HEK293T (cell line): ENCODE measurements around the gene MKLN1.
"Not testable (repeated sequence)": the region's sequence is repeated elsewhere in the genome, so short reads cannot be mapped to it uniquely, and the experiment has no call there.

Experiments
- CTCF ChIA-PET: fragments of 350-600 bp; formaldehyde crosslinking; extraction: SDS; loops from one replicate; lab custom pipeline; 2021; ENCODE audit warnings: antibody characterized with exemption, inconsistent platforms; lab: Yijun Ruan, JAX
- POLR2A ChIA-PET: fragments of 350-600 bp; formaldehyde crosslinking; extraction: SDS; loops from one replicate; lab custom pipeline; 2020; ENCODE audit warnings: antibody characterized with exemption, inconsistent platforms; lab: Yijun Ruan, JAX
- DNase-seq: peaks from one replicate; pipeline ENCODE4 v3.0.0; 2012; ENCODE audit warnings: mixed read lengths; ENCODE audit errors: extremely low spot score
- ARNT ChIP-seq: fragments of 450-650 bp; IDR thresholded peaks from 2 replicates; pipeline ENCODE4 v1.6.1; 2017; ENCODE audit warnings: mild to moderate bottlenecking
- BHLHE40 ChIP-seq: fragments of 450-650 bp; IDR thresholded peaks from 2 replicates; pipeline ENCODE4 v1.6.1; 2016; ENCODE audit warnings: mild to moderate bottlenecking, moderate library complexity, borderline replicate concordance
- CTBP1 ChIP-seq: fragments of 450-650 bp; IDR thresholded peaks from 2 replicates; pipeline ENCODE4 v1.6.1; 2016; ENCODE audit warnings: borderline replicate concordance
- ELF4 ChIP-seq: fragments of 450-650 bp; IDR thresholded peaks from 2 replicates; pipeline ENCODE4 v1.6.1; 2017; ENCODE audit warnings: antibody characterized with exemption
- FOXA1 ChIP-seq: fragments of 450-650 bp; IDR thresholded peaks from 2 replicates; pipeline ENCODE4 v1.6.1; 2016; ENCODE audit warnings: mild to moderate bottlenecking
- FOXK2 ChIP-seq: fragments of 450-650 bp; IDR thresholded peaks from 2 replicates; pipeline ENCODE4 v1.6.1; 2016; ENCODE audit warnings: mild to moderate bottlenecking
- FOXM1 ChIP-seq: fragments of 450-650 bp; IDR thresholded peaks from 2 replicates; pipeline ENCODE4 v1.6.1; 2017; ENCODE audit warnings: mild to moderate bottlenecking, borderline replicate concordance
- HDGF ChIP-seq: fragments of 450-650 bp; IDR thresholded peaks from 2 replicates; pipeline ENCODE4 v1.6.1; 2017; ENCODE audit warnings: antibody characterized with exemption, borderline replicate concordance
- L3MBTL2 ChIP-seq: fragments of 450-650 bp; conservative IDR thresholded peaks from 2 replicates; pipeline ENCODE4 v1.6.1; 2016; ENCODE audit warnings: mild to moderate bottlenecking
- LEF1 ChIP-seq: fragments of 450-650 bp; IDR thresholded peaks from 2 replicates; pipeline ENCODE4 v1.6.1; 2017; ENCODE audit warnings: mild to moderate bottlenecking, borderline replicate concordance
- NFRKB ChIP-seq: fragments of 450-650 bp; IDR thresholded peaks from 2 replicates; pipeline ENCODE4 v1.6.1; 2016; ENCODE audit warnings: mild to moderate bottlenecking, moderate library complexity
- SP1 ChIP-seq: fragments of 450-650 bp; IDR thresholded peaks from 2 replicates; pipeline ENCODE4 v1.6.1; 2017
- SUZ12 ChIP-seq: fragments of 450-650 bp; IDR thresholded peaks from 2 replicates; pipeline ENCODE4 v1.6.1; 2016; ENCODE audit warnings: mild to moderate bottlenecking
- TARDBP ChIP-seq: fragments of 450-650 bp; IDR thresholded peaks from 2 replicates; pipeline ENCODE4 v1.6.1; 2016
- ZNF384 ChIP-seq: fragments of 450-650 bp; IDR thresholded peaks from 2 replicates; pipeline ENCODE4 v1.6.1; 2016
- TF ChIP-seq, protein P1 (sequence below): fragments of 450-650 bp; IDR thresholded peaks from 2 replicates; pipeline ENCODE4 v1.6.1; 2016

MKLN1 gene

DNA sequence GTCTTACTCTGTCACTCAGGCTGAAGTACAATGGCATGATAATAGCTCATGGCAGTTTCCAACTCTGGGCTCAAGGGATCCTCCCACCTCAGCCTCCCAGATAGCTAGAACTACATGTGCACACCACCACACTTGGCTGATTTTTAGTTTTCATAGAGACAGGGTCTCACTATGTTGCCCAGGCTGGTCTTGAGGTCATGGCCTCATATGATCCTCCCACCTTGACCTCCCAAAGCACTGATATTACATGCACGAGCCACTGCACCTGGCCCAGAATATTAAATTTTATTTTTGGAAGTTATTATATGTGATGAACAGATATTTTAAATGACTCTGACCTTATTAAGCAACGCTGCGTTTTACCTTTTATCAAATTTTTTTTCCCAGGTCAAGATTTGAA, 134.4 kb downstream of the MKLN1 start:
- ChIA-PET CTCF (no interaction called here), POLR2A (no interaction called here)
- no peak for DNase-seq
- TF ChIP-seq CTBP1 (no peak), L3MBTL2 (no peak), ARNT (no peak), HDGF (no peak), SP1 (no peak), LEF1 (no peak), FOXA1 (no peak), TARDBP (no peak), SUZ12 (no peak), NFRKB (no peak), ZNF384 (no peak), FOXK2 (no peak), FOXM1 (no peak), ELF4 (no peak), BHLHE40 (no peak)
- TF ChIP-seq, protein P1, sequence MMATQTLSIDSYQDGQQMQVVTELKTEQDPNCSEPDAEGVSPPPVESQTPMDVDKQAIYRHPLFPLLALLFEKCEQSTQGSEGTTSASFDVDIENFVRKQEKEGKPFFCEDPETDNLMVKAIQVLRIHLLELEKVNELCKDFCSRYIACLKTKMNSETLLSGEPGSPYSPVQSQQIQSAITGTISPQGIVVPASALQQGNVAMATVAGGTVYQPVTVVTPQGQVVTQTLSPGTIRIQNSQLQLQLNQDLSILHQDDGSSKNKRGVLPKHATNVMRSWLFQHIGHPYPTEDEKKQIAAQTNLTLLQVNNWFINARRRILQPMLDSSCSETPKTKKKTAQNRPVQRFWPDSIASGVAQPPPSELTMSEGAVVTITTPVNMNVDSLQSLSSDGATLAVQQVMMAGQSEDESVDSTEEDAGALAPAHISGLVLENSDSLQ: no peak

DNA sequence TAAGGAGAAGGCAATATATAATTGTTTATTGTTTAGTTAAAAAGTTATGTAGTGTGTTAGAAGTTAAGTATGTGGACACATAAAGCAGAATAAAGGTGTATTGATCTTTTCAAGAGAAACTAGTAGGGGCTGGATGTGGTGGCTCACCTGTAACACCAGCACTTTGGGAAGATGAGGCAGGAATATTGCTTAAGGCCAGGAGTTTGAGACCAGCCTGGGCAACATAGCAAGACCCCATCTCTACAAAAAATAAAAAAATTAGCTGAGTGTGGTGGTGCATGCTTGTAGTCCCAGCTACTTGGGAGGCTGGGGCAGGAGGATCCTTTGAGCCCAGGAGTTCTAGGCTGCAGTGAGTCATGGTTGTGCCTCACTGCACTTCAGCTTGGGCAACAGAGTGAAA, 135.0 kb downstream of the MKLN1 start:
- POLR2A ChIA-PET, DNase-seq, CTCF ChIA-PET: not testable (repeated sequence)

DNA sequence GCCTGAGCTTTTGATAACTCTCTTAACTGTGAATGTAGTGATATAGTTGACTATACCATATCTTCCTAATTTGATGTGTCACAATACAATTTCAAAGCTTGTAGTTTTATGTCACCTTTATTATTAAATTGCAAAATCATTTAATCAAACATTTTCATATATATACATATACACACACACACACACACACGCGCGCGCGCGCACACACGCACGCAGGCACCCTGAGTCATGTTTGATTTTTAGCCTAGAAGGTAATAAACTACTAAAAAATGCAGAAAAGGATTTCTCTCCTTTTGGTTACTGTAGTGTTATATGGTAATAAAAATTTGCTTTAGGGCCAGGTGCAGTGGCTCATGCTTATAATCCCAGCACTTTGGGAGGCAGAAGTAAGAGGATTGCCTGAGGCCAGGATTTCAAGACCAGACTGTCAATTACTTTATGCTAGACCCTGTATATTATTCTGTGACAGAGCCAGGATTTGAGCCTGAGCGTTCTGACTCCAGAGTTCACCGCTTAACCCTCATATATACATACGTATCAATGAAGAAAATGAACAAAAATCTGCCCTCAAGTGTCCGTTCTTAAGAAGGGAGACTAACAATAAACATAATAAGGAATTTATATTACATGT, 139.2 kb downstream of the MKLN1 start:
- CTCF ChIA-PET: no interaction called here
- POLR2A ChIA-PET: no interaction called here
- TF ChIP-seq SP1 (no peak), ELF4 (no peak), FOXK2 (no peak), NFRKB (no peak), BHLHE40 (no peak), FOXM1 (no peak), ARNT (no peak), FOXA1 (no peak), L3MBTL2 (no peak), TARDBP (no peak), LEF1 (no peak), ZNF384 (no peak)
- TF ChIP-seq, protein P1: no peak
- no peak for DNase-seq

DNA sequence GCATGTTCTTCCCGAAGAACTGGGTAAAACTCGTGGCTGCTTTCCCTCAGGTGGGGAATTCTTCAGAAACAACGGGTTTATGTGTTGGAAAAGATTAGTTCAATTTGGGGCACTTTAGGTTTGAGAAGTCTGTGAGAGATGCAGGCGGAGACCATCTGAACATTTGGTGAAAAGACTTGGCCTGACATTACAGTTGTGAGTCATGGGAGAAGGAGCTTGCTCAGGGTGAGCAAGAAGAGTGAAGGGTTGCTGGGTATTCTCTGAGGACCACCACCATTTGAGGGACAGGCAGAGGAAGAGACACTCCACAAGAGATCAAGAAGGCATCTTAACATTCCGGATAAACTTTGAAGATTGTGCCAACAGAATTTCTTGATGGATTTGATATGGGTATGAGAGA, 140.1 kb downstream of the MKLN1 start:
- ChIA-PET CTCF (no interaction called here), POLR2A (no interaction called here)
- TF ChIP-seq LEF1 (no peak), CTBP1 (no peak), TARDBP (no peak), ARNT (no peak)
- DNase-seq: no peak

DNA sequence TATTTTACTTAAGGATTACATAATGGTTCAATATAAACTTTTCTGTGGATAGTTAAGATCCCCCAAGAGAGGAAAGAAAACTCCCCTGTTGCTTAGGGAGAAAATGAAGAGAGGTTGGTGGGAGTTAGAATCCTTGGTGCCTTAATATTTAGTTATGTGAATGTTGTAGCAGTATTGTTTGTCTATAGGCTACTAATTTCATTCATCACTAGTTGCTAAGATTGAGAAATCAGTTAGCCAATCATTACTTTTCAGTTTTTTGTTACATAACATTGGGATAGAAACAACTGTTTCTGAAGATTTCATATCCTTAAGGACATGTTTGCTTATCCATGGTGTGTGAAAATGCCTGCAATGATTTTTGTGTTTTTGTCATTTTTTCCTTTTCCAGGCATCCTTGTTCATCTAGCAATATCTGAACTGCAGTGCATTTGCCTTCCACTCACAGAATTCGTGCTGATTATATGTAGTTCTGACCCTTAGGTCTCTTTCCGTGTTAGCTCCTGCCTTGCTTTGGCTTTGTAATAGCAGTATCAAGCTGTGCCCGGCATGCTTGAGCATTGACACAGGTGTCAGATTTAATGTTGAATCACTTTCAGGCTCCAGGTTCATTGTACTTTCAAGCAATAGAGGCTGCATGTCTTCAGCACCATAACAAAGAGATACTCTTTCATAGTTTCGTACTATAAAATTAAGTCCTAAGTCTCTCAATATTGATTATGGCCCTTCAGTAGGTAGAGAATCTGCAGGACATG, 143.8 kb downstream of the MKLN1 start:
- ChIA-PET CTCF (no interaction called here), POLR2A (no interaction called here)
- TF ChIP-seq ZNF384: no peak
- DNase-seq: no peak

DNA sequence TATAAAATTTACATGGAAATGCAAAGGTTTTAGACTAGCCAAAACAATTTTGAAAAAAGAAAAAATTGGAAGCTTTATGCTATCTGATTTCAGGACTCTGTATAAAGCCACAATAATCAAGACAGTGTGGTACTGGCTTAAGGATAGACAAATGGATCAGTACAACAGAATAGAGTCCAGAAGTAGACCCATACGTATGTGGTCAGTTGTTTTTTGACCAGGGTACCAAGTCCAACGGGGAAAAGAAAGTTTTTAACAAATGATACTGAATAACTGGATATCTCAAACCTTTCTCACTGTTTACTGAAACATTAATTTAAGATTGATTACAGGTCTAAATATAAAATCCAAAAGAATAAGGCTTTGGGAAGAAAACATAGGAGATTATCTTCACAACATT, 149.1 kb downstream of the MKLN1 start:
- POLR2A ChIA-PET: no interaction called here
- CTCF ChIA-PET: no interaction called here
- TF ChIP-seq SP1 (no peak), ZNF384 (no peak), TARDBP (no peak), BHLHE40 (no peak), HDGF (no peak), ARNT (no peak), ELF4 (no peak), NFRKB (no peak), FOXK2 (no peak)
- TF ChIP-seq, protein P1: no peak
- no peak for DNase-seq
